Mesothelial cell of epicardium (in vitro differentiated cells): ENCODE data around the gene PLXNB2. TPM values are rescaled to one million over a fixed set of nuclear protein-coding genes. Genes with fewer than 3 reads are reported as not detected.

ENCODE experiments used
- DNase-seq, 2 experiments: peaks; one replicate each; pipeline ENCODE4 v3.0.0; 2021; ENCODE audit warnings: low spot score in 2 of 2; ENCODE audit not compliant: unreplicated experiment in 2 of 2
- H3K27ac Mint-ChIP-seq: 2 replicates; pipeline ENCODE4 v1.8.0; 2021; ENCODE audit warnings: mixed read lengths
- H3K27me3 Mint-ChIP-seq: 2 replicates; pipeline ENCODE4 v1.8.0; 2021; ENCODE audit warnings: low read depth, mixed read lengths
- H3K36me3 Mint-ChIP-seq: 2 replicates; pipeline ENCODE4 v1.8.0; 2021; ENCODE audit warnings: mixed read lengths
- H3K4me1 Mint-ChIP-seq: 2 replicates; pipeline ENCODE4 v1.8.0; 2021; ENCODE audit warnings: mixed read lengths
- H3K4me3 Mint-ChIP-seq: 2 replicates; pipeline ENCODE4 v1.8.0; 2021; ENCODE audit warnings: mild to moderate bottlenecking, moderate library complexity, mixed read lengths
- H3K9me3 Mint-ChIP-seq: 2 replicates; pipeline ENCODE4 v1.8.0; 2021; ENCODE audit warnings: mixed read lengths
- total RNA-seq: library from RNA; stranded (reverse); gene quantifications from 3 replicates; pipeline ENCODE4 v1.2.1, GENCODE V29; 2021
- TF ChIP-seq, protein P1 (sequence below): fragments of 200-600 bp; sonication (generic); IDR thresholded peaks from one replicate; pipeline ENCODE4 v1.5.0; 2021; ENCODE audit warnings: antibody characterized with exemption; ENCODE audit not compliant: unreplicated experiment

PLXNB2 gene
- total RNA-seq, 1 donor from 2014 or later: 467 TPM

DNA sequence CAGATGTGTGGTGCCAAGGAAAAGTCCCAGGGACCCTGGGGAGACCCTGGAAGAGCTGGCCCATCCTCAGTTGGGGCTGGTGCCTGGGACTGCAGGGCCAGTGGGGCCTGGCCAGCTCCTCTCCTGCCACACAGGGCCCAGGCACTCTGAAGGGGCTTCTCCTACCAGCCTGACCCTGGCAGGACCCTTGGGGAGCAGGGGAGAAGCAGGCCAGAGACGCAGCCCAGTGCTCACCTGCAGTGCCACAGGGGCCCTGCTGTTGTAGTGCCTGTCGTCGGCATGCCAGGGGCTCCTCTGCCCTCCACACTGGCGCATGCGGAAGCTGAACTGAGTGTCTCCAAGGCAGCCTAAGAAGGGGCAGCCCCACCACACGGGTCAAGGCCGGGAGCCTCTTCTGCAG lies 10.2 kb upstream of the PLXNB2 start:
- H3K9me3 Mint-ChIP-seq: no peaks in the 10 kb centered on the region
- peaks cover 4% of the 10 kb centered on the region for H3K4me1 Mint-ChIP-seq
- no peak overlapping the region for H3K27ac Mint-ChIP-seq
- H3K4me3 Mint-ChIP-seq: no peak overlapping the region
- H3K36me3 Mint-ChIP-seq: peaks cover 3% of the 10 kb centered on the region
- TF ChIP-seq, protein P1, sequence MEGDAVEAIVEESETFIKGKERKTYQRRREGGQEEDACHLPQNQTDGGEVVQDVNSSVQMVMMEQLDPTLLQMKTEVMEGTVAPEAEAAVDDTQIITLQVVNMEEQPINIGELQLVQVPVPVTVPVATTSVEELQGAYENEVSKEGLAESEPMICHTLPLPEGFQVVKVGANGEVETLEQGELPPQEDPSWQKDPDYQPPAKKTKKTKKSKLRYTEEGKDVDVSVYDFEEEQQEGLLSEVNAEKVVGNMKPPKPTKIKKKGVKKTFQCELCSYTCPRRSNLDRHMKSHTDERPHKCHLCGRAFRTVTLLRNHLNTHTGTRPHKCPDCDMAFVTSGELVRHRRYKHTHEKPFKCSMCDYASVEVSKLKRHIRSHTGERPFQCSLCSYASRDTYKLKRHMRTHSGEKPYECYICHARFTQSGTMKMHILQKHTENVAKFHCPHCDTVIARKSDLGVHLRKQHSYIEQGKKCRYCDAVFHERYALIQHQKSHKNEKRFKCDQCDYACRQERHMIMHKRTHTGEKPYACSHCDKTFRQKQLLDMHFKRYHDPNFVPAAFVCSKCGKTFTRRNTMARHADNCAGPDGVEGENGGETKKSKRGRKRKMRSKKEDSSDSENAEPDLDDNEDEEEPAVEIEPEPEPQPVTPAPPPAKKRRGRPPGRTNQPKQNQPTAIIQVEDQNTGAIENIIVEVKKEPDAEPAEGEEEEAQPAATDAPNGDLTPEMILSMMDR: no peak
- no peaks in the 10 kb centered on the region for H3K27me3 Mint-ChIP-seq
- DNase-seq: no peak

- DNase-seq: no peak
- Mint-ChIP-seq H3K4me3 (no peak overlapping the region), H3K4me1 (peaks cover 4% of the 10 kb centered on the region), H3K9me3 (no peaks in the 10 kb centered on the region), H3K36me3 (peaks cover 3% of the 10 kb centered on the region), H3K27ac (no peak overlapping the region), H3K27me3 (no peaks in the 10 kb centered on the region)
- TF ChIP-seq, protein P1: no peak
Observed at GRCh38 chr22:50317178-50317577, 9.7 kb upstream of the PLXNB2 start.

GRCh38 chr22:50316114-50317065 lies 8.9 kb upstream of the PLXNB2 start:
- TF ChIP-seq, protein P1: no peak
- peaks cover 3% of the 10 kb centered on the region for H3K36me3 Mint-ChIP-seq
- no peak overlapping the region for H3K27ac Mint-ChIP-seq
- no peak overlapping the region for H3K4me3 Mint-ChIP-seq
- no peaks in the 10 kb centered on the region for H3K9me3 Mint-ChIP-seq
- peaks cover 4% of the 10 kb centered on the region for H3K4me1 Mint-ChIP-seq
- no peaks in the 10 kb centered on the region for H3K27me3 Mint-ChIP-seq
- no peak for DNase-seq

DNA sequence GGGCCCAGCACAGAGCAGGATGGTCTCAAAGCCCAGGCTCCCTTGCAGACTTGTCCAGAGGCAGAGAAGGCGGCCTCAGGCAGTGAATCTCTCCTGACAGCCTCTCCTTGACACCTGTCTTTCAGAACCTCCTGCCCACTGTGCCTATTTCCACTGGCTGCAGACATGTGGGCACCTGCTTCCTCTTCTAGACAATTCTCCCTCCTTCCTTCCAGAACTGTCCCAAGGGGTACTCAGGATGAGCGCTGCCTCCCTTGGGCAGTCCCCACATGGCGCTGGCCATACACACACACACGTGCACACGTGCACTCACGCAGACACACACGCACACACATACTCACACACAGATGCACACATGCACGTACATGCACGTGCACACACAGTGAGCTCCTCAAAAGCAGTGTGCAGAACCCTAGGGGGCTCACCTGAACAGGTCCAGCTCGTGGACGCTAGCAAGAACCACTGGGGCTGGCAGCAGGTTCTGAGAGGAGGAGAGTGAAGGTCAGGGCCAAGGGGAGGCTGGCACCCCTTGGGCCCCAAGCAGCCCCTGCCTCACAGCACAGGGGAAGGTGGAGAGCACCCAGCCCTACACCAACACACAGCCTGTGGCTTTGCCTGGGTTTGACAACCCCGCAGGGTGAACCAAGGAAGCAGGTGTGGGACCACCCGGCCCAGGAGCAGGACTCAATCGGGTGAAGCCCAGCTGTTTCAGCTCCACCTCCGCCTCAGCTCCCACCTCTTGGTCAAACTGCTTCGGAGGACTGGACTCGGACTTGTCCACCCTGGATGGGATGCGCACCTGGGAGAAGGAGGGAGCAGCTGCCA lies 8.1 kb upstream of the PLXNB2 start:
- no peaks in the 10 kb centered on the region for H3K9me3 Mint-ChIP-seq
- no peaks in the 10 kb centered on the region for H3K27me3 Mint-ChIP-seq
- H3K27ac Mint-ChIP-seq: no peak overlapping the region
- H3K4me3 Mint-ChIP-seq: no peak overlapping the region
- no peak for DNase-seq
- H3K36me3 Mint-ChIP-seq: peaks cover 3% of the 10 kb centered on the region
- peaks cover 4% of the 10 kb centered on the region for H3K4me1 Mint-ChIP-seq
- TF ChIP-seq, protein P1: no peak

GRCh38 chr22:50314455-50315288 lies 7.2 kb upstream of the PLXNB2 start:
- Mint-ChIP-seq H3K27me3 (no peaks in the 10 kb centered on the region), H3K4me3 (no peak overlapping the region), H3K9me3 (no peaks in the 10 kb centered on the region), H3K27ac (no peak overlapping the region), H3K4me1 (peaks cover 4% of the 10 kb centered on the region), H3K36me3 (peaks cover 3% of the 10 kb centered on the region)
- TF ChIP-seq, protein P1: no peak
- DNase-seq: no peak
